ENCODE measurements around the gene CNPY1. TPM values are rescaled to one million over a fixed set of nuclear protein-coding genes. Genes with fewer than 3 reads are reported as not detected.

The CNPY1 gene
- total RNA-seq, 1 donor from 2014 or later = not detected

DNA sequence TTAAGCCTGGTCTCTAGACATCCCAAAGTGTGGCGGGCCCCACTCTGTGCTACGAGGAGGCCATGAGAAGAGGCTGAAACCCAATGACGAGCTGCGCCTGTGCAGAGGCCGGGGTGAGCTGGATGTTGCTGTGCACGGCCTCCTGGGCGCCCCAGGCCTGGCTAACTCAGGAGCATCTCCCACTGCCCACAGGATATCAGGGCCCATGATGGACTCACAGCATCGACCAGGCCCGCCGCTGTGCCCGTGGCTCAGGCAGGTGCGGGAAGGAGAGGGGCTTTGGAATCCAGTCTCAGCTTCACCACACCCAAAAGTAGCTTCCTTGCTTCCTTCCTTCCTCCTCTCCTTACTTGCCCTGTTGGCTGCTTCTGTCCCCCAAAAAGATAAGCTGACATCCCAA lies 4.6 kb upstream of the CNPY1 start:
- TF ChIP-seq, protein P1, sequence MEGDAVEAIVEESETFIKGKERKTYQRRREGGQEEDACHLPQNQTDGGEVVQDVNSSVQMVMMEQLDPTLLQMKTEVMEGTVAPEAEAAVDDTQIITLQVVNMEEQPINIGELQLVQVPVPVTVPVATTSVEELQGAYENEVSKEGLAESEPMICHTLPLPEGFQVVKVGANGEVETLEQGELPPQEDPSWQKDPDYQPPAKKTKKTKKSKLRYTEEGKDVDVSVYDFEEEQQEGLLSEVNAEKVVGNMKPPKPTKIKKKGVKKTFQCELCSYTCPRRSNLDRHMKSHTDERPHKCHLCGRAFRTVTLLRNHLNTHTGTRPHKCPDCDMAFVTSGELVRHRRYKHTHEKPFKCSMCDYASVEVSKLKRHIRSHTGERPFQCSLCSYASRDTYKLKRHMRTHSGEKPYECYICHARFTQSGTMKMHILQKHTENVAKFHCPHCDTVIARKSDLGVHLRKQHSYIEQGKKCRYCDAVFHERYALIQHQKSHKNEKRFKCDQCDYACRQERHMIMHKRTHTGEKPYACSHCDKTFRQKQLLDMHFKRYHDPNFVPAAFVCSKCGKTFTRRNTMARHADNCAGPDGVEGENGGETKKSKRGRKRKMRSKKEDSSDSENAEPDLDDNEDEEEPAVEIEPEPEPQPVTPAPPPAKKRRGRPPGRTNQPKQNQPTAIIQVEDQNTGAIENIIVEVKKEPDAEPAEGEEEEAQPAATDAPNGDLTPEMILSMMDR (IDR thresholded peaks at IDR 0.05; ENCODE audit: unreplicated experiment) = no peak
- Mint-ChIP-seq H3K4me1 (ENCODE audit: unreplicated experiment) (no peaks in the 10 kb centered on the region), H3K27ac (ENCODE audit: unreplicated experiment) (no peak overlapping the region), H3K9me3 (ENCODE audit: unreplicated experiment) (no peaks in the 10 kb centered on the region), H3K4me3 (ENCODE audit: unreplicated experiment) (no peak overlapping the region), H3K27me3 (ENCODE audit: unreplicated experiment) (peaks cover 2% of the 10 kb centered on the region), H3K36me3 (ENCODE audit: low read depth, unreplicated experiment) (no peaks in the 10 kb centered on the region)
- no peak for DNase-seq (ENCODE audit: low spot score)

DNA sequence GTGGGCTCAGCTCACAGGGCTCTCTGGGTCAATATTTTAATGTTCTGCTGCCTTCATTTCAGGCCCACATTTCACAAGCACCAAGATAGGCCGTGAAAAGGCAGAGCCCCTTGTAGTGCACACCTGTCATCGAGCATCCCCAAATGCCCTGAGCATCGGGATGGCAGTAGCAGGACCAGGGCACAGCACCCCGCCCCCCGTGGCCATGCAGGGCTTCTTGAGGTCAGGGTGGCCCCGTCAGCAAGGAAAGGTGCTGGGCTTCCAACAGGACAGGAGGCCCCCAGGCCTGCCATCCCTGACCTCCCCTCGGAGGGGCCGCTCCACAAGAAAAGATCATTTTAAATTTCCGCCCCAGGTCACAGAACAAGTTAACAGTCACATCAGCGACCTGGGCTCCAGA lies 2.9 kb upstream of the CNPY1 start:
- no peak overlapping the region for H3K27ac Mint-ChIP-seq (ENCODE audit: unreplicated experiment)
- TF ChIP-seq, protein P1 (IDR thresholded peaks at IDR 0.05; ENCODE audit: unreplicated experiment) = no peak
- no peaks in the 10 kb centered on the region for H3K36me3 Mint-ChIP-seq (ENCODE audit: low read depth, unreplicated experiment)
- peaks cover 7% of the 10 kb centered on the region for H3K27me3 Mint-ChIP-seq (ENCODE audit: unreplicated experiment)
- H3K4me3 Mint-ChIP-seq (ENCODE audit: unreplicated experiment) = no peak overlapping the region
- H3K9me3 Mint-ChIP-seq (ENCODE audit: unreplicated experiment) = no peaks in the 10 kb centered on the region
- no peaks in the 10 kb centered on the region for H3K4me1 Mint-ChIP-seq (ENCODE audit: unreplicated experiment)
- no peak for DNase-seq (ENCODE audit: low spot score)

DNA sequence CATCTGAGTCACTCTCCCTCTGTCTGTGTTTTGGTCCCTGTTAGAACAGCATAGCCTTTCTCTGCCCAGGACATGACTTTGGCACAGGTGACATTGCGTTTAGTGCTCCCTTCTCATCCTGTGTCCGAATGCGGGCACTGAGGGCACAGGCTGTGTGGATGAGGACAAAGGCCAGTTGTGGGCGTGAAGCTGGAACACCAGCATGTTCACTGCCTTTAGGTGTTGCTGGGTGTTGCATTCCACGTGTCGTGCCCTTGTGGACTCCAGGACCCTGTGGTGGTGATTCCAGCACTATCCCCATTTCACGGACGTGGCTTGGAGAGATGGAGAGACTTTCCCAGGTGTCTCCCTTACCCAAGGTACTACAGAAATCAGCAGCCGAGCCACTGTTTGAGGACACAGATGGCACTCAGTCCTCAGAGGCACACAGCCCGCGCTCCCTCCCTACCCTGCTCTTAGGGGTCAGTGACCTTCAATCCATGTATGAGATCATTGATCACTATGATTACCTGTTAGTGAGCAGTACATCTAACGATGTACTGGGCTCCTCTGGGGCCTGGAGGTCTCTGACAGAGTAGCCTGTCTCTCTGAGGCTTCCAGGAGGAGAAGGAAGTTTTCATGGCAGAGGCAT lies 917 bp upstream of the CNPY1 start:
- DNase-seq (ENCODE audit: low spot score) = no peak
- H3K9me3 Mint-ChIP-seq (ENCODE audit: unreplicated experiment) = no peaks in the 10 kb centered on the region
- peaks cover 7% of the 10 kb centered on the region for H3K27me3 Mint-ChIP-seq (ENCODE audit: unreplicated experiment)
- peaks cover 9% of the 10 kb centered on the region for H3K4me1 Mint-ChIP-seq (ENCODE audit: unreplicated experiment)
- TF ChIP-seq, protein P1 (IDR thresholded peaks at IDR 0.05; ENCODE audit: unreplicated experiment) = no peak
- H3K36me3 Mint-ChIP-seq (ENCODE audit: low read depth, unreplicated experiment) = no peaks in the 10 kb centered on the region
- H3K4me3 Mint-ChIP-seq (ENCODE audit: unreplicated experiment) = no peak overlapping the region
- no peak overlapping the region for H3K27ac Mint-ChIP-seq (ENCODE audit: unreplicated experiment)

- Mint-ChIP-seq H3K4me3 (ENCODE audit: unreplicated experiment) (no peak overlapping the region), H3K4me1 (ENCODE audit: unreplicated experiment) (peaks cover 9% of the 10 kb centered on the region), H3K36me3 (ENCODE audit: low read depth, unreplicated experiment) (no peaks in the 10 kb centered on the region), H3K9me3 (ENCODE audit: unreplicated experiment) (no peaks in the 10 kb centered on the region), H3K27me3 (ENCODE audit: unreplicated experiment) (peaks cover 5% of the 10 kb centered on the region), H3K27ac (ENCODE audit: unreplicated experiment) (no peak overlapping the region)
- DNase-seq (ENCODE audit: low spot score) = no peak
- TF ChIP-seq, protein P1 (IDR thresholded peaks at IDR 0.05; ENCODE audit: unreplicated experiment) = peak; percentile 25
Observed at GRCh38 chr7:155545348-155545747, 1.0 kb downstream of the CNPY1 start.

DNA sequence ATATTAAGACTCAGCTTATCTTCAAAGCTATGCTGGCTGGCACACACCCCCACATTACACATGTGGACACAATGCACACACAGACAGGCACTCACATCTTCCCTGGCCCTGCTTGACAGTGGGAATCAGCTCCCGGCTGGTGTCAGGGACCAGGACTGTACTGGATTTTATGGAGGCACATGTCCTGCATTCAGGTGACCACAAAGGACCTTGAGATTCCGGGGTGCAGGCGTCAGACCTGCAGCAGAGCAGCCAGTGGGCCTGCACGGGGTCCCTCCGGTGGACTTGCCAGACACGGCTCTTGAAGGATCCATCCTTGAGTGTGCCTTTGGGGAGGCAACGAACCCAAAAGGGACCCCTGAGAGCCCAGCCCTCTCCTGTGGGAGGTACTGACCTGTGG lies 1.9 kb downstream of the CNPY1 start:
- Mint-ChIP-seq H3K27me3 (ENCODE audit: unreplicated experiment) (peaks cover 5% of the 10 kb centered on the region), H3K9me3 (ENCODE audit: unreplicated experiment) (no peaks in the 10 kb centered on the region), H3K4me1 (ENCODE audit: unreplicated experiment) (peaks cover 12% of the 10 kb centered on the region), H3K36me3 (ENCODE audit: low read depth, unreplicated experiment) (no peaks in the 10 kb centered on the region), H3K4me3 (ENCODE audit: unreplicated experiment) (no peak overlapping the region), H3K27ac (ENCODE audit: unreplicated experiment) (no peak overlapping the region)
- TF ChIP-seq, protein P1 (IDR thresholded peaks at IDR 0.05; ENCODE audit: unreplicated experiment) = no peak
- no peak for DNase-seq (ENCODE audit: low spot score)
